GM23248 (cell line): ENCODE measurements around the gene IQCK.

Source experiments
- EZH2 ChIP-seq: fragments of 200-600 bp; sonication (generic); IDR thresholded peaks from 2 replicates; pipeline ENCODE4 v1.6.1; 2018; ENCODE audit warnings: antibody characterized with exemption, mild to moderate bottlenecking; ENCODE audit not compliant: insufficient read depth, poor library complexity, severe bottlenecking
- EZH2phosphoT487 ChIP-seq: fragments of 200-600 bp; sonication (generic); IDR thresholded peaks from 2 replicates; pipeline ENCODE4 v1.6.1; 2018; ENCODE audit warnings: antibody characterized with exemption, moderate library complexity, mild to moderate bottlenecking, low read depth; ENCODE audit not compliant: insufficient read depth

DNA sequence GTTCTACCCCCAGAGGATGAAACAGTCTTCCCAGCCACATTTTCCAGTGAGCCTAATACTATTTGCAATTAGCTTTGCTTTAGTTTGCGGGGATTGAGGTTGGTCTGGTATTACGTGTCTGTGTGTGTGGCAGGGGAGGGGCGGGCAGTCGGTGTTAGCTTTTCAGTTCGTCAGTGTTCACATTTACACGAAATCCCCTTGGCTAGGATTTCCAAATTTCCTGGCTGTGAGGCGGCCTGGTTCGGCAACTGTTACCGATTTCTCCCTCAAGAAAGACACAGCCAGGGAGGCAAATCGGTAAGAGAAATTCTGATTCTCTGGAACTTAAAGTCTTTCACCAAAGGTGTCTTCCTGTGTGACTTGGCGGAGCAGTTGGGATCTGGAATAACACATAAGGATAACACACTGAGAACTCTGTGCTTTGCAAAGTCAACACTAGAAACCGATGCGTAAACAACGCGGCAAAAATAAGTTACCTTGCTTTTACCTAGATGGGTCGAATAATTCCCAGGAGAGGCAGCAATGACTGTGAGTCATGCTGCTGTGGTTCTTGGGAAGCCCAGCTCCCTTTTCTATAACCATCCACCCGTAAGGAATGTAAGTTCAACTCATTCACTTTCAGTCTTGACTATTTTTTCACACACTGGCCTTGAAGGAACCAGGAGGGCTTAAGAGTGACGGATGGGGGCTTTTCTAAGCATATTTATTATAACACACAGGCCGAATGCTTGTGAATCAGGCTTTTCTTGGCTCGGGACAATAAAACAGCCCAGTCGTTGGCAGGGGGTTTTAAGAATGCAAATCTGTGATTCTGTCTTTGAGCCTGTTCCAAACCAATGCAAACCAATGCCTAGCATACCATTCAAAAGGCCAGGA is 142.3 kb downstream of the IQCK start:
- TF ChIP-seq EZH2 (no peak), EZH2phosphoT487 (no peak)
